ACC112 (cell line): ENCODE data around the gene ROBO1.
"Not testable (repeated sequence)": the region's sequence is repeated elsewhere in the genome, so short reads cannot be mapped to it uniquely, and the experiment has no call there.

Experiments
- H2AFZ ChIP-seq: fragments of 200-600 bp; sonication (generic); one replicate; pipeline ENCODE4 v1.6.0; 2017; ENCODE audit warnings: antibody characterized with exemption, low read length; ENCODE audit not compliant: unreplicated experiment
- H3K27ac ChIP-seq: fragments of 200-600 bp; sonication (generic); 2 replicates; pipeline ENCODE4 v1.5.1; 2014; ENCODE audit warnings: low read depth, mild to moderate bottlenecking, antibody characterized with exemption, low read length, moderate library complexity
- H3K27me3 ChIP-seq: fragments of 200-600 bp; sonication (generic); 2 replicates; pipeline ENCODE4 v1.6.1; 2014; ENCODE audit warnings: mild to moderate bottlenecking, antibody characterized with exemption, low read length, moderate library complexity, mixed read lengths; ENCODE audit not compliant: insufficient read depth
- H3K36me3 ChIP-seq: fragments of 200-600 bp; sonication (generic); 2 replicates; pipeline ENCODE4 v1.6.1; 2016; ENCODE audit warnings: mild to moderate bottlenecking, antibody characterized with exemption, low read length, moderate library complexity, mixed read lengths; ENCODE audit not compliant: insufficient read depth
- H3K4me1 ChIP-seq: fragments of 200-600 bp; sonication (generic); one replicate; pipeline ENCODE4 v1.6.1; 2016; ENCODE audit warnings: low read length, mixed read lengths; ENCODE audit not compliant: insufficient read depth, unreplicated experiment, control insufficient read depth
- H3K4me3 ChIP-seq: fragments of 200-600 bp; sonication (generic); 2 replicates; pipeline ENCODE4 v1.5.1; 2014; ENCODE audit warnings: mild to moderate bottlenecking, low read depth, low read length
- H3K79me2 ChIP-seq: fragments of 200-600 bp; sonication (generic); one replicate; pipeline ENCODE4 v1.6.0; 2016; ENCODE audit warnings: low read length; ENCODE audit not compliant: control insufficient read depth, unreplicated experiment, insufficient read depth

The ROBO1 gene

GRCh38 chr3:78724364-78724763 is 1043.4 kb downstream of the ROBO1 start:
- H3K79me2 ChIP-seq, H2AFZ ChIP-seq, H3K4me3 ChIP-seq, H3K36me3 ChIP-seq, H3K27ac ChIP-seq, H3K27me3 ChIP-seq: not testable (repeated sequence)
- H3K4me1 ChIP-seq: peaks cover 18% of the 10 kb centered on the region

GRCh38 chr3:78721771-78722543 is 1045.8 kb downstream of the ROBO1 start:
- H3K4me3 ChIP-seq: no peak overlapping the region
- no peaks in the 10 kb centered on the region for H3K79me2 ChIP-seq
- H3K4me1 ChIP-seq: peaks cover 10% of the 10 kb centered on the region
- peak overlapping the region; percentile 15 for H2AFZ ChIP-seq
- H3K27me3 ChIP-seq: no peaks in the 10 kb centered on the region
- H3K36me3 ChIP-seq: no peaks in the 10 kb centered on the region
- H3K27ac ChIP-seq: no peak overlapping the region

GRCh38 chr3:78718707-78719106 is 1049.1 kb downstream of the ROBO1 start:
- Histone ChIP-seq H3K36me3 (no peaks in the 10 kb centered on the region), H3K4me1 (peaks cover 13% of the 10 kb centered on the region), H3K79me2 (no peaks in the 10 kb centered on the region), H3K27ac (no peak overlapping the region), H2AFZ (no peak overlapping the region), H3K27me3 (no peaks in the 10 kb centered on the region), H3K4me3 (no peak overlapping the region)

DNA sequence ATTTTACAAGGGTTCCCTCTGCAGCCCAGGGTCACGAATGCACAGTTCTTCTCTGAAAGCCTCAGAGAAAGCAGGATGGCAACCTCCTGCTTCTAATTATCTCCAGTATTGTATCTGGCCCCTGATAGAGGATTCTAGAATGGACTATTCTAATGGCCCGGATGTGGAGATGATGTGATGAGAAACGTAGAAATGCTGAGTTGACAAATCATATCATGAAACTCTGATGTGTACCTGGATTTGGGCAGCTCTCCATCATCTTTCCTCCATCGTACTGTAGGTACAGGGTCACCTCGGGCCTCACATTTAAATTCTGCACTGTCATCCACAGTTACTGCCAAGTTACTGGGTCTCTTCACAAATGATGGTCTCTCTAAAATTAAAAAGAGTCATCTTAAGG is 1050.8 kb downstream of the ROBO1 start:
- no peak overlapping the region for H3K4me3 ChIP-seq
- H3K27ac ChIP-seq: no peak overlapping the region
- peaks cover 7% of the 10 kb centered on the region for H3K4me1 ChIP-seq
- H3K27me3 ChIP-seq: no peaks in the 10 kb centered on the region
- H2AFZ ChIP-seq: no peak overlapping the region
- H3K36me3 ChIP-seq: no peaks in the 10 kb centered on the region
- H3K79me2 ChIP-seq: no peaks in the 10 kb centered on the region

DNA sequence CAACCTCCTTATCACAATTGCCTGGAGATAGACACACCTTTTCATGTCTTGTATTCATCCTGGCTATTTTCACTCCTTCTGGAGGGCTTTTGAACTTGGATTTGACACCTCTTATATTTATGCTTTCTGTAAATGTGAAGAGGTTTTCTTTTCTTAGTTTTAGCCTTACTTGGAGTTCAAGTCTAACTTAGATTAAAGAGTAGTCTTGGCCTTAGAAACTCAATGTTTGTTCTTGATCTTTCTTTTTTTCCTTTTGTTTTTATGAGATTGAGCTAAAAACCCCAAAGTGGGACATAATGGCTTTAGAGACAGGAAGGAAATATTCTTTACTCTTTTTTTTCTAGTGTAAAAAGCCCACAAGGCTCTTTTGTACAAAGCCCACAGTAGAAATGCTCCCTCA is 1054.9 kb downstream of the ROBO1 start:
- no peak overlapping the region for H2AFZ ChIP-seq
- no peak overlapping the region for H3K4me3 ChIP-seq
- peaks cover 3% of the 10 kb centered on the region for H3K4me1 ChIP-seq
- H3K27me3 ChIP-seq: no peaks in the 10 kb centered on the region
- no peak overlapping the region for H3K27ac ChIP-seq
- H3K79me2 ChIP-seq: no peaks in the 10 kb centered on the region
- no peaks in the 10 kb centered on the region for H3K36me3 ChIP-seq

- Histone ChIP-seq H3K79me2 (no peaks in the 10 kb centered on the region), H2AFZ (no peak overlapping the region), H3K4me1 (peaks cover 3% of the 10 kb centered on the region), H3K27ac (no peak overlapping the region), H3K36me3 (no peaks in the 10 kb centered on the region), H3K4me3 (no peak overlapping the region), H3K27me3 (no peaks in the 10 kb centered on the region)
These were observed 1055.5 kb downstream of the ROBO1 start for GRCh38 chr3:78712270-78712669.

DNA sequence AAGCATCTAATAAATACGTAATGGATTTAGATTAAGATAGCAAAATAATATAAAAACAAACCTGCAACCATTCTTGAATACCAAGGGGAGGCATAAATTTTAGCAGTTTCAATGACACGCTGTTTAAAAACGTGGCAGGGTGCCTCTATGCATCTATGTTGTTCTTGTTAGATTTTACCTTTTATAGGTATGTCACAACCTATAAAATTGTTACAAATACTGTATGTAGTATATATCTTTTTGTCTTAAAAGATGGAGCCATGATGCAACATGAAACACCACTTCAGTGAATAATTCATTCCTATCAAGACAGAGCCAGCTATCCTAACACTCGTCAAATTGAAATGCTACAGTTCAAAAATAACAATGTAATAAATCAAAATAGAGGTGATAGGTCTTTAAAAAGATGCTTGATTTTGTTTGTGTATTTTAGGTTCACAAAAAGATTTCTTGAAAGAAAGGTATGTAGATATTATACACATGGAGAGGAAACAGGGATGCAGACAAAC is 1059.2 kb downstream of the ROBO1 start:
- Histone ChIP-seq H2AFZ (no peak overlapping the region), H3K79me2 (no peaks in the 10 kb centered on the region), H3K27me3 (no peaks in the 10 kb centered on the region), H3K27ac (no peak overlapping the region), H3K4me1 (peaks cover 5% of the 10 kb centered on the region), H3K36me3 (no peaks in the 10 kb centered on the region), H3K4me3 (no peak overlapping the region)

DNA sequence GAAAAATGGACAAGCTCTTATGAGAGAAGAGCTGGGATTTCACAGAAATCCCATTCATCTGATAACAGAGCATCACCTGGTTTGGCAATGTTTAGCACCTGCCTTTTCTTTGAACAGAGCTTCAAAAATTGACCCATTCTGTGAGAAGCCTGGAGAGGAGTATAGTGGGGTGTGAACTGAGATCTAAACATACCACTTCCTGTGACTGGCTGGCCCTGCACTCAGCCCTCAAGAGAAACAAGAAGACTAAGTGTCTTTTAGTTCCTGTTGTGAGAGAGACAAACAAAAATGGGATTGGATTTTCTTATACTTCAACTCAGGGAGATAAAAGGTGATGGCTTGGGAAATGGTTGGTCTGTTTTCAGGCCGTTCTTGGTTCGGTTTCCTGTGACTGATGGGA is 1060.2 kb downstream of the ROBO1 start:
- no peak overlapping the region for H3K4me3 ChIP-seq
- H3K27ac ChIP-seq: no peak overlapping the region
- no peaks in the 10 kb centered on the region for H3K36me3 ChIP-seq
- H2AFZ ChIP-seq: no peak overlapping the region
- H3K4me1 ChIP-seq: peaks cover 5% of the 10 kb centered on the region
- no peaks in the 10 kb centered on the region for H3K79me2 ChIP-seq
- no peaks in the 10 kb centered on the region for H3K27me3 ChIP-seq

DNA sequence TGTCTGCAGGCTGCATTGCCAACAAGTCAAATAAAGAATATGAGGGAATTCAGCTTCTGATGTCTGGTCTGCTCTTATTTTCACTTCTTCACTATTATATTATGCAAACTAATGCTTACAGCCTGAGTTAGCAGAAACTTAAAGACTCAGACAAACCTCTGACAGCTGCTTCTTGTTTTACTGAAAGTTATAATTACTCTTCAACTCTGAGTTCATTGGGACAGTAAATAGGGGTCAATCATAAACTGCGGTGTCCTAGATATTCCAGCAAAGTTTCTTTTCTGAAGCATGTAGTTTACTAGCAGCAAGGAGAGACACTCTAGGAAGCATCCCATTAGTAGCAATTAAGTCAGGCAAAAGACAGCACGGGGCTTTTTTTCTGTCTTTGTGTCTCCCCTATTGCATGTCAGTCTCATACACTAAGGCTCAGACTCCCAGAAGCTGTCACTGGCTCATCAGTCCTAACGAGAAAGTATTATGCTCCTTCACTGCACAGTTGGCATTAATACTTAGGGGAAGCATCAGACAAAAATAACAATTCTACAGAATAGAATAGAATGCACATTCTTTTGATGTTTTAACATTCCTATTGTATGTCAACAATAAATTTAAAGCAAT is 1060.8 kb downstream of the ROBO1 start:
- Histone ChIP-seq H3K4me1 (peaks cover 5% of the 10 kb centered on the region), H3K27me3 (no peaks in the 10 kb centered on the region), H3K4me3 (no peak overlapping the region), H3K27ac (no peak overlapping the region), H3K36me3 (no peaks in the 10 kb centered on the region), H3K79me2 (no peaks in the 10 kb centered on the region), H2AFZ (no peak overlapping the region)

DNA sequence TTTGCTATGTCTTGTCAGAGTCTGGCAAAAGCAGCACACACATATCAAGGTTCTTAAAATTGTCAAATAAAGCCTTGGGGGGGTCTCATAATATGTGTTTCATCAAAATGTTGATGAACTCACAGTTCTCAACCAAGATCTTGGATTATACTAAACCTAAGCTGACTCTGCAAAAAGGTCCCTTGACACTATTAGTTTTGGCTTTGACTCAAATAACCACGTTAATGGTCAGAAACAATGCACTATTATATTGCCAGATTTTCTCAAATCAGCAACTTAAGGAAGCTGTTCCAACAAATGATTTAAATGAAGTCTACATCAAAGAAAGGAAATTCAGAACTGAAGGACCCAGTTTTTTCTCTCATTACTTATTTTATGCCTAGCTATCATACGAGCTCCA is 1063.9 kb downstream of the ROBO1 start:
- no peaks in the 10 kb centered on the region for H3K27me3 ChIP-seq
- no peak overlapping the region for H2AFZ ChIP-seq
- no peaks in the 10 kb centered on the region for H3K36me3 ChIP-seq
- H3K4me3 ChIP-seq: no peak overlapping the region
- H3K4me1 ChIP-seq: peaks cover 5% of the 10 kb centered on the region
- no peaks in the 10 kb centered on the region for H3K79me2 ChIP-seq
- H3K27ac ChIP-seq: no peak overlapping the region

GRCh38 chr3:78701537-78701936 is 1066.3 kb downstream of the ROBO1 start:
- peaks cover 14% of the 10 kb centered on the region for H3K4me1 ChIP-seq

More at GRCh38 chr3:78701537-78701936, 1066.3 kb downstream of the ROBO1 start:
- Histone ChIP-seq H3K27me3 (no peaks in the 10 kb centered on the region), H3K79me2 (no peaks in the 10 kb centered on the region), H3K36me3 (no peaks in the 10 kb centered on the region), H3K4me3 (no peak overlapping the region), H3K27ac (no peak overlapping the region), H2AFZ (no peak overlapping the region)
